GM21526 (cell line): ENCODE measurements around the gene GTF2B.
"Not testable (repeated sequence)": the region's sequence is repeated elsewhere in the genome, so short reads cannot be mapped to it uniquely, and the experiment has no call there.

Experiments
- ATAC-seq: cut with Tn5 transposase; IDR thresholded peaks from one replicate; pipeline ENCODE4 v1.9.1; 2021; ENCODE audit warnings: moderate library complexity; ENCODE audit not compliant: unreplicated experiment, low FRiP score

Gene GTF2B, protein sequence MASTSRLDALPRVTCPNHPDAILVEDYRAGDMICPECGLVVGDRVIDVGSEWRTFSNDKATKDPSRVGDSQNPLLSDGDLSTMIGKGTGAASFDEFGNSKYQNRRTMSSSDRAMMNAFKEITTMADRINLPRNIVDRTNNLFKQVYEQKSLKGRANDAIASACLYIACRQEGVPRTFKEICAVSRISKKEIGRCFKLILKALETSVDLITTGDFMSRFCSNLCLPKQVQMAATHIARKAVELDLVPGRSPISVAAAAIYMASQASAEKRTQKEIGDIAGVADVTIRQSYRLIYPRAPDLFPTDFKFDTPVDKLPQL

GRCh38 chr1:88891318-88891950, at the start of gene GTF2B:
TSS of gene GTF2B (minus strand) at chr1:88891567. CDS start at chr1:88891499, 68 bp downstream.
- peak; percentile 91 for ATAC-seq

DNA sequence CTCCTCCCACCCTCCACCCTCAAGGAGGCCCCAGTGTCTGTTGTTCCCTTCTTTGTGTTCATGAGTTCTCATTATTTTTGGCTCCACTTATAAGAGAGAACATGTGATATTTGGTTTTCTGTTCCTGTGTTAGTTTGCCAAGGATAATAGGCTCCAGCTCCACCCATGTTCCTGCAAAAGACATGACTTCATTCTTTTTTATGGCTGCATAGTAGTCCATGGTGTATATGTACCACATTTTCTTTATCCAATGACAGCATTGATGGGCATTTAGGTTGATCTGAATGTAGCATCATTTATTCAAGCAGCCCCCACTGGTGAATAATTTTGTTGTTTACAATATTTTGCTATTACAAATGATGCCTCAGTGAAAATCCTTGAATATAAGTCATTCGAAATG, 47.2 kb upstream of the GTF2B start:
- ATAC-seq = not testable (repeated sequence)

GRCh38 chr1:88936760-88937342, 45.5 kb upstream of the GTF2B start:
- no peak for ATAC-seq

DNA sequence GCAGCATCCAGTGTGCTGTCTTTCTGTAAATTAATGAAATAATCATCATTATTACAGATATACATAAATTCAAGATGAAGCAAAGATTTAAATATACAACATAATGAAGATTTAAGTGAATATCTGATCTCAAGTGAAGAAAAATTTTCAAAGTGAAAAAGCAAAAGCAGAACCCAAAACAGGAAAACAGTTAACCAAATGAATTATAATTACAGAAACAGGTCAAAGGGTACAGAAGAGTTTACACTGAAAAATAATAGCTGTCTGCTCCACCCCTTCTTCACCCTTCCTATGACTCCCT, 44.8 kb upstream of the GTF2B start:
- no peak for ATAC-seq

DNA sequence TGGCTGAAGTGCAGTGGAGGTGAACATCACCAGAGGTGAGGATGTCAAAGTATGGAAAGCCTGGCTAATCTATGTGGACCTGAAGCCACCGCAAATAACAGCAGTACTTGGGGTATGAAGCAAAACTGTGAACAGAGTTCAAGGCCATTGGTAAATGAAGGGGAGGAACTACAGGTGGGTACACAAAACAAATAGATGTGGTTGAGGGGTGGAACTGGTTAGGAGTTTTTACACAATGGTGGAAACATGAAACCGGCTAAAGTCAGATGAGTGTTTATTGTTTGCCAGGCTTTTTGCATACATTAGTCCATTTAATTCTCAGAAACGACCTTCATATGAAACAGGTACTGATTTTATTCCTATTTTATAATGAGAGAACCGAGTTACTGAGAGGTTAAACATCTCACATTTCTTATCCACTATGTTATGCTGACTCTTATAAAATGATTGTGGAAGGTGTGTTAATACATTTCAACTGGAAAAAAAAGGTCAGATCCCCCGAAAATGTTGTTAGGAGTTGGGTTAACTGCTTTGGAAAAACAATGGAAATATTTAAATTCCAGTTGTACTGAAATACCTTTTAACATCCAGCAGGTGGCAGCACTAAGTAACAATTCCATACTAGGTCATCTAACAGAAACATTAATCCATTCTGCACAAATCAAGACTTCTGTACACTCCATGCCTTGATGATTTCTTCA, 44.3 kb upstream of the GTF2B start:
- ATAC-seq = no peak

DNA sequence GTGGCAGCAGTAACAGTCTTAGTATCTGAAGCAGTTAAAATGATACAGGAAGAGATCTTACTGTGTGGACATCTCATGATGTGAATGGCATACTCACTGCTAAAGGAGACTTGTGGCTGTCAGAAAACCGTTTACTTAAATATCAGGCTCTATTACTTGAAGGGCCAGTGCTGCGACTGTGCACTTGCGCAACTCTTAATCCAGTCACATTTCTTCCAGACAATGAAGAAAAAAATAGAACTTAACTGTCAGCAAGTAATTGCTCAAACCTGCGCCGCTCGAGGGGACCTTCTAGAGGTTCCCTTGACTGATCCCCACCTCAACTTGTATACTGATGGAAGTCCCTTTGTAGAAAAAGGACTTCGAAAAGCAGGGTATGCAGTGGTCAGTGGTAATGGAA, 38.8 kb upstream of the GTF2B start:
- not testable (repeated sequence) for ATAC-seq

DNA sequence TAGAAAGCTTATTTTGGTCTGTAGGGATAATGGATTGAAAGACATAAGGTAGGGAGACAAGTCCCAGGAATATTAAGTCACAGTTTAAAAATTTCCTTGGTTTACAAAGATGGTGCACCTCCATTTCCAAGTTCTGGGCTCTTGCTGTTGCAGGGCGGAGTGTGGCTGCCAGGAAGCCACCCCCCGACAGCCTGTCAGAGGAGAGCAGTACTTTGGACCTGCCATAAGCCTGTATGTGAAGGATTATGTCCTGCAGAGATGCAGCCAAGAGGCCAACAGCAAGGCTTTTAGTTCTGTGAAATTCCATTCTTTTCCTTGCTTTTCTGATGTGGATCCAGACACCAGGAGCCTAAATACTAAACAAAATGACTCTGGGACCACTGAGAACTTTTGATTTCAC, 31.9 kb upstream of the GTF2B start:
- ATAC-seq = no peak

GRCh38 chr1:88922214-88922613, 30.8 kb upstream of the GTF2B start:
- ATAC-seq = no peak

DNA sequence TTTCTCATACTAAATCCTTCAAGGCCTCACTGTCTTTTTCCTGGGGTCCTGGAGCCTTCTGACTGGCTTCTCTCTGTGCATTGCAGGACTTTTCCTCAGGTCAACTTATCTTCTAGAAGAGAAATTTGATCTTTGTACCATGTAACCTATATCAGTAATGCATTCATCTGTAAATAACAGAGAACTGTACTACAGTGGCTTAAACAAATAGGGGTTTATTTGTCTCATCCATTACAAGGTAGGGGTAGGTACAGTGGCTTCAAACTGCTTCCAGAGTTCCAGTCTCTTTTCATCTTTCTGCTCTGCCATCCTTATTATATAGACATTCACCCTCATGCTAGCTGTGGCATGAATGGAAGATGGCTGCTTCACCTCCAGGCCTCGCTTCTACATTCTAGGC, 29.5 kb upstream of the GTF2B start:
- no peak for ATAC-seq

GRCh38 chr1:88917321-88918025, 26.1 kb upstream of the GTF2B start:
- ATAC-seq = no peak

GRCh38 chr1:88916883-88917282, 25.5 kb upstream of the GTF2B start:
- ATAC-seq = no peak

GRCh38 chr1:88911800-88912199, 20.4 kb upstream of the GTF2B start:
- ATAC-seq = not testable (repeated sequence)

DNA sequence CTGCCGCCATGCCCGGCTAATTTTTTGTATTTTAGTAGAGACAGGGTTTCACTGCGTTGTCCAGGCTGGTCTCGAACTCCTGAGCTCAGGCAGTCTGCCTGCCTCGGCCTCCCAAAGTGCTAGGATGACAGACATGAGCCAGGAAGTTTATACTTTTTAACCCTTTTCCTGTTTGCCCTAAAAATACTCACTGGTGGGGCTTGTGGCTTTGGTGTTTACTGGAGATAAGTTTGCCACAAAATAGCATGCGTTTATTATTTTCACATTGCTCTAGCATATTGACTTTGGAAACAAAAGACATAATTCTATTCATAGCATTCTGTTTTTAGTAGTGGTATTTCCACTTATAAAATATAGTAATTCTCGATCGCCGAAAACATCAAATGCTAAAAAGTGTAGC, 19.8 kb upstream of the GTF2B start:
- no peak for ATAC-seq

GRCh38 chr1:88910401-88910800, 19.0 kb upstream of the GTF2B start:
- no peak for ATAC-seq

GRCh38 chr1:88900883-88901282, 9.5 kb upstream of the GTF2B start:
- ATAC-seq = no peak

- ATAC-seq = no peak
Measured at GRCh38 chr1:88897070-88897730, 5.8 kb upstream of the GTF2B start.

DNA sequence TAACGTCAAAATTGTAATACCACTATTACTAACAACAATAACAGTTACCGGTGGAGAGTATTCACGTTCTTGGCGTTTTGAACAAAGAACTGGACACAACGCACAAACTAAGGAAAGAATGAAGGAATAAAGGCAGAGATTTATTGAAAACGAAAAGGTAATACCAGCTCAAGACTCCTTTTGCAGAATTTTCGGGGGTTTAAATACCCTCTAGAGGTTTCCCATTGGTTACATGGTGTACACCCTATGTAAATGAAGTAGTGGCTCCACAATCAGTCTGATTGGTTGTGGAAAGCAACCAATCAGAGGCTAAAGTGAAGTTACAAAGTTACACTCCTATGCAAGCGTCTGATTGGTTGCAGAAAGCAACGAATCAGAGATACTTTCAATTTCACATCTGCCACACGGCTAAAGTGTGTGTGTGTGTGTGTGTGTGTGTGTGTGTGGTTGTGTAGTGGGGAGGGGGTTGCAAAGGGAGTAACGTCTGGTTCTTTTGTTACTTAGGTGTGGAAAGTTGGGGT, 1.1 kb upstream of the GTF2B start:
- no peak for ATAC-seq

- ATAC-seq = no peak
Measured at GRCh38 chr1:88891951-88892340, 579 bp upstream of the GTF2B start.

DNA sequence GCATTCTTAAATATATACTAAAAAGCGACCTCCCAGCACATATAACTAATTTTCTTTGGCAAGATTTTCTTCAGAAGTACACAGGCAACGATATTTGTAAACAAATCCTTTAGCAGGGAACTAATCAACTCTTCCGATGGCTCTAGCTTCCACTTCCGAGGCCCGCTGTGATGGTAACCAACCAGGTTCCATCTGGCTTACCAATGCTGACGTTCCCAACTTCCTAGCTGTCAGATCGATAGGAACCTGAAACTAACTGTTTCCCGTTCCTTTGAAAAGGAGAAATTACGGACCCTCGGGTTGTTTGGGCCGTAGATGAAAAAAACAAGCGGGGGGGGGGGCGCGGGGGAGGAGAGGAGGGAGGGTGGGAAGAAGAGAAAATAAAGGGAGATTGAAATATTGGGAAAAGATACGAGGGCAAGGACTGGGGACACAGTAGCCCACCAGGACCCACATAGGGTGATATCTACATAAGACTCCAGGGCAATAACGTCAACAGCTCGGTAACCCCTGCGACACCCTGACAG, 513 bp downstream of the GTF2B start:
- ATAC-seq = no peak

DNA sequence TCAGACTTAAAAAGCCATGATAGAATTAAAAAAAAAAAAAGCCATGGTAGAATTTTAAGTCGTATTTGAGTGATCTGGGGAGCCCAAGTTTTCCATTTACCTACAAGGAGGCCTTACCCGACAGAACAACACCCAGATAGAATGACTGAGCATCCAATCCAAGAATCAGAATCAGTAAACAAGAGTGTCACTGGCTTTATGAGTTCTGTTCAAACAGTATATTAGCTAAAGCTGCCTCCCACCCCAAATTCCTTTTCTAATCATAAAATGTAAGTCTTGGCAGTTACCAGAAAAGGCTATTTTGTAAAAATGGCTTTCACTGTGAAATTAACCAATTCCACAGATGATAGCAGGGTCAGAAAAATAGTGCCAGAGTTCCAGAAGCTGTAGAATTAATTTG, 1.2 kb downstream of the GTF2B start:
- ATAC-seq = no peak
